ENCODE data around the gene CNKSR1.
A peak's percentile ranks its signal among the peaks of the same experiment; 100 is the strongest.
"Not testable (repeated sequence)": the region's sequence is repeated elsewhere in the genome, so short reads cannot be mapped to it uniquely, and the experiment has no call there.

Gene CNKSR1

DNA sequence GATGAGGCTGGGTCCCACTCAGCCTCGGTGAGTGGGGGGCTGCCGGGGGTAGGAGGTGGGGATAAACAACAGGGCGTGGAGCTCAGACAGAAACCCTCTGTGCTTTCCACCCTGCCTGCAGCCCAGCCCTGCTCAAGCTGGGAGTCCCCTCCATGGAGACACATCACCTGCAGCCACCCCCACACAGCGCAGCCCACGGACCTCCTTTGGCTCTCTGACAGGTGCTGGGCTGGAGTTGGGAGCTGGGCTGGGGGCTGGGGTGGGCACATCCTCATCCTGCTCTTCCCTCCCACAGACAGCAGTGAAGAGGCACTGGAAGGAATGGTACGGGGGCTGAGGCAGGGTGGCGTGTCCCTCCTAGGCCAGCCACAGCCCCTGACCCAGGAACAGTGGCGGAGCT is 11.2 kb downstream of the CNKSR1 start:
- DNase-seq, result no peak

DNA sequence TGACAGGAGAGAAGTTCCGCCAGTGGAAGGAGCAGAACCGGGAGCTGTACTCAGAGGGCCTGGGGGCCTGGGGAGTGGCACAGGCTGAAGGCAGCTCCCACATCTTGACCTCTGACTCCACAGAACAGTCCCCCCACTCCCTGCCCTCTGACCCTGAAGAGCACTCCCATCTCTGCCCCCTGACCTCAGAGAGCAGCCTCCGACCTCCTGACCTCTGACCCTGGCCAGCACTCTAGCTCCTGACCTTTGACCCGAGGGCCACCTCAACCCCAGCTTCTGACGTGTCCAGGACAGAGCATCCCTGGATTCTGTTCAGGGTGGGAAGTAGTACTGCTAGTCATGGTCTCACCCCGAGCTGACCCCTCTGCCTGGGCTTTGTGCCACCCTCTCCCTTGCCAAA is 12.0 kb downstream of the CNKSR1 start:
- no peak for DNase-seq

DNA sequence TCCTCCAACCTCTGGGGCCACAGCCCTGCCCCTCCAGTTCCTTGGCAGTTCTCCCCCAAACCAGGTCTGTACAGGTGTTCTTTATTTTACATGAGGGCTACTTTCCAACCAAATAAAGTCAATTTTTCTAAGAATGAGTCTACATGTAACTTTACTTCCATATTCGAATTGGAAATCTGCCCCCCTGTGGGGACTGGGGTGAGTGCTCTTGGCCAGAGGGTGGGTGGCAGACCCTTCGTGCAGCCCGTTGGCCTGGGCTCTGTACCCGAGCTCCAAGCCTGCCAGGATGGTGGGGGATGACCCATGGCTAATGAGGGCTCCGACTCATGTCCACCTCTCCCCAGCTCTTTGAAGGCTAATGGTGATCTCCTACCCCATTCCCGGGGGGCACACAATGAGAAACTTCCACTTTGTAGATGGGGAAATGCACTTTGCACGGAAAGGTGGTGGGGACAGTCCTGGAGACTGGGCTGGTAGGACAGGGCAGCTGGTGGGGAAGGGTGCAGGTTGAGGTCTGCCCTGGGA is 12.5 kb downstream of the CNKSR1 start:
- no peak for DNase-seq

- DNase-seq, result no peak
Measured at GRCh38 chr1:26190373-26190987, 13.2 kb downstream of the CNKSR1 start, which contains the start of gene CATSPER4. TSS of gene CATSPER4 (plus strand) at chr1:26190602. CDS start at chr1:26190628, 26 bp downstream.

GRCh38 chr1:26191739-26192138 is 14.4 kb downstream of the CNKSR1 start:
- no peak for DNase-seq

DNA sequence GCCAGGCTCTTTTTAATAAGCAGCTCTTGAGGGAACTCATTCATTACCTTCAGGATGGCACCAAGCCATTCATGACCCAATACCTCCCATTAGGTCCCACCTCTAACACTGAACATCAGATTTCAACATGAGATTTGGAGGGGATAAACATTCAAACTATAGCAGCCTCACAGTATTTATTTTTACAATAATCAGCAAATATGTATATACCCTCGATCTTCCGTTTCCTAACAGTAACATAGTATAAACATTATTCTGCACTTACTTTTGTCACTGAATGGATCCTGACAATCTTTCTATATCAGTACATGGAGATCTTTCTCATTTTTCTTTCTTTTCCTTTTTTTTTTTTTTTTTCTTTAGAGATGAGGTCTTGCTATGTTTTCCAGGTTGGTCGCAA is 18.5 kb downstream of the CNKSR1 start:
- DNase-seq, result no peak

DNA sequence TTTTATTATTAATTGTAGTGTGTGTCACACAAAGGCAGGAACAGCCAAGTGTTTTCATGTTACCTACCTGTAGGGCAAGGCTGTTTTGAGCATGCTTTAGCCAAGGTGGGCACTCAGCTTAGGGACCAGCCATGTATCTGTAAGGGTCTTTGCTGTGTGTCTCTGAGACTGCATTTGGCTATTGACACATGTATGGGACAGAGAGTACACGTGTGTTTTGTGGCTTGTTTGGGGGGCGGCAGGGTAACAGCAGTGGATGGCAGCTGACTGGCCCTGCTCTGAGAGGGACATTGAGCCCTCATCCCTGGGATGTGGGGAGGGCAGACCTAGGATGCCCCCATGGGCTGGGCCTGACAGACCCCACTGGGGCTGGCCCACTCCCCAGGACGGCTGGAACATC is 20.0 kb downstream of the CNKSR1 start:
- no peak for DNase-seq

DNA sequence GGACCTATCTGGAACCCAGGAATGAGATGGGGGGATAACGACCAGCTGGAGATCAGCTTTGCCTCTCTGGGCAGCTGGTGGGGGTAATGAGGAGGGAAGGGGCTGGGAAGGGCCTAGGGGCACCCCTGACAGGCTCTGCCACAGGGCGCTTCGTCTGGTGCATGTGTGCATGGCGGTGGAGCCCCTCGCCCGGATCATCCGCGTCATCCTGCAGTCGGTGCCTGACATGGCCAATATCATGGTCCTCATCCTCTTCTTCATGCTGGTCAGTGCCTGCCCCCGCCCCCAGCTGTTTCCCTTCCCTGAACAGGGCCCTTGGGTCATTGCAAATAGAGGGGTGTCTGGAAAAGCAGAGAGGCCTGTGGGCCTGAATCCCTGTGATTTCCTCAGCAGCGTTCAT is 20.5 kb downstream of the CNKSR1 start:
- no peak for DNase-seq

- no peak for DNase-seq
Measured at GRCh38 chr1:26200413-26200812, 23.1 kb downstream of the CNKSR1 start.

DNA sequence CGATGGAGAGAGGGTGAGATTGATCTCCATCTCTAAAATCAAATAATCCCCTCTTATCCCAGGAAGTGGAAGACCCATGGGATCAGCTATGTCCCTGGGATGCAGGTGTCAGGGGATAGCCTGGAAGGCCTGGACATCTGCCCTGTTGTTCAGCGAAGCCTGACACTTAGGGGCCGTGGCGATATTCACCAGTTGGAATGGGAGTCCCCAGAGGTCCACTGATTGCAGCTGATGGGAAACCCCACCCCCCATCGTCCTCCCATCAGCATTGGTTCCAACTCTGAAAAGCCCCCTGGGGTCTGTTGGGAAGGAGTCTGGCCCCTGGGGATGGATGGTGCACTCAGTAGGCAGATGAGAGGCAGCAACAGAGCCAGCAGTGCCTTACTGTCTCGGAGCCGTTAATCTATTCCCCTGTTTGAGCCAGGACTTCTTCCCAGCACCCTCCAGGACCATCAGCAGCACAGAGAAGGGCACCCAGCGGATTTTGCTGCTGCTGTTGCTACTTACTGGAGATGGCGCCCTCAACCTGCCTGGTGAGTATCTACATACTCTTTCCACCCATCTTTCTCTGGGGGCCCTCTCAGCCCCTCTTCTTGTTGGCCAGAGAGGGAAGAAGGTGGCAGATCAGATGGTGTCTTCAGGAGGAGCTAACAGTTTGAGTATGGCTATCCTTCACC is 26.5 kb downstream of the CNKSR1 start:
- DNase-seq, result no peak

- no peak for DNase-seq
Measured at GRCh38 chr1:26210147-26210870, 33.0 kb downstream of the CNKSR1 start.

GRCh38 chr1:26212726-26213125 is 35.4 kb downstream of the CNKSR1 start:
- DNase-seq, result no peak

DNA sequence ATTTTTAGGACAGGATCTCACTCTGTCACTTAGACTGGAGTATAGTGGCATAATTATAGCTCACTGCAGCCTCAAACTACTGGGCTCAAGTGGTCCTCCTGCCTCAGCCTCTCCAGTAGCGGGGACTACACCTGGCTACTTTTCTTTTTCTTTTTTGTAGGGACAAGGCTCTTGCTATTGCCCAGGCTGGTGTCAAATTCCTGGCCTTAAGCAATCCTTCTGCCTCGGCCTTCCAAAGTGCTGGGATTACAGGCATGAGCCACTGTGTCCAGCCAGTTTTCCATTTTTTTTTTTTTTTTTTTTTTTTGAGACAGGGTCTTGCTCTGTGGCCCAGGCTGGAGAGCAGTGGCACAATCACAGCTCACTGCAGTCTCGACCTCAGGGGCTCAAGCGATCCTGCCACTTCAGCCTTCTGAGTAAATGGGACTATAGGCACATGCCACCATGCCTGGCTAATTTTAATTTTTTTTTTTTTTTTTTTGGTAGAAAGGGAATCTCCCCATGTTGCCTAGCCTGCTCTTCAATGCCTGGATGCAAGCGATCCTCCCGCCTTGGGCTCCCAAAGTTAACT is 36.1 kb downstream of the CNKSR1 start:
- no peak for DNase-seq

- DNase-seq, result no peak
Measured at GRCh38 chr1:26215246-26215645, 38.0 kb downstream of the CNKSR1 start.

DNA sequence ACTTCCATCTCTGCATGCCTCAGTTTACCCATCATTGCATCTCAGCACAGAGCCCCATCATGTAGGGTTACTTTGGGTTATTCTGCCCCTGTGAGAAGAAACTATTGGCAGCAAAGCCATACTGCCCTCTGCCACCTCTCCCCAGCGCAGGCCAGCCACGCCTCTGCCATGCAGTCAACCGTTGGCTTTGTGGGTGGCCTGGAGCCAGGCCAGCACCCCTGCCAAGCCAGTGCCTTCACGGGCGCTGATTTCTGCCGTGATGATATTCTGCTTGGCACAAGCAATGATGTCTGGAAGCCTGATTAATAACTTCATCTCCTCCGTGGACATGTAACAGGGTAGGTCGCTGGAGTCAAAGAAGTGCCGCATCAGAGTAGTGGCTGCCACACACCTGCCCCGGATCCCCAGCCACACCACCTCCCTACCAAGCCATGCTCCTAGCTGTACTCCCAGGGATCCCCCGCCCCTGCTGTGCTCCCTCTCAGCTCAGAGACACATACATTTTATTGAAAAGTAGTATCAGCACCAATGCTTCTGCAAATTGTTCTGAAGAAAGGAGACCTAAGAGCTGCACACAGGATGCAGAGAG is 41.7 kb downstream of the CNKSR1 start:
- DNase-seq, result no peak

GRCh38 chr1:26220199-26220912 is 43.1 kb downstream of the CNKSR1 start:
- no peak for DNase-seq

DNA sequence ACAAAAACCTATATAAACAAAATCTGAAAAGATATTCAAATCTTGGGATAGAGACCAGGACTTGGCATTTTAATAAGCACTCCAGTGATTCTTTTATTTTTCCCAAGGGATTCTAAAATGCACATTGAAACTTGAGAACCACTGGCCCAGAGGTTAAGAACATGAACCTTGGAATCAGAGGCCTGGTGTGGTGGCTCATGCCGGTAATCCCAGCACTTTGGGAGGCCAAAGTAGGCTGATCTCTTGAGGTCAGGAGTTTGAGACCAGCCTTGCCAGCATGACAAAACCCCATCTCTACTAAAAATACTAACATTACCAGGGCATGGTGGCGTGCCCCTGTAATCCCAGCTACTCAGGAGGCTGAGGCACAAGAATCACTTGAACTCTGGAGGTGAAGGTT is 43.8 kb downstream of the CNKSR1 start:
- no peak for DNase-seq

GRCh38 chr1:26224606-26225005 is 47.3 kb downstream of the CNKSR1 start:
- no peak for DNase-seq

- no peak for DNase-seq
Measured at GRCh38 chr1:26225033-26225831, 47.9 kb downstream of the CNKSR1 start.

GRCh38 chr1:26230682-26231081 is 53.4 kb downstream of the CNKSR1 start:
- DNase-seq, result not testable (repeated sequence)

GRCh38 chr1:26233903-26234643 is 56.8 kb downstream of the CNKSR1 start, which contains the start of gene CEP85:
TSS of gene CEP85 (plus strand) at chr1:26234200. CDS start at chr1:26239784, 5,584 bp downstream.
- DNase-seq, result peak; percentile 92

Data from SHP77 treated with DMSO at 0.1 percent for 48 hours (cell line).